Upper lobe of left lung (tissue), 6 donors: Measurements from ENCODE around the gene PTH2R. TPM values are rescaled to one million over a fixed set of nuclear protein-coding genes. Genes with fewer than 3 reads are reported as not detected.
A peak's percentile ranks its signal among the peaks of the same experiment; 100 is the strongest.

Experiments used
- ATAC-seq, 2 donors: fragments of 200-7000 bp; cut with Tn5 transposase; one replicate each; pipeline ENCODE4 v1.9.1; 2022; ENCODE audit warnings: mild to moderate bottlenecking in 2 of 2, moderate library complexity in 2 of 2; ENCODE audit not compliant: low FRiP score in 2 of 2
- DNase-seq, 2 donors: peaks; one replicate each; pipeline ENCODE4 v3.0.0-alpha.2; 2019 to 2020
- H3K27ac ChIP-seq, 4 donors: fragments of 200-600 bp; sonication (generic); one replicate each; pipeline ENCODE4 v1.5.1; 2016 to 2019
- H3K27me3 ChIP-seq, 4 donors: fragments of 200-600 bp; sonication (generic); one replicate each; pipeline ENCODE4 v1.5.1; 2017 to 2019
- H3K36me3 ChIP-seq, 4 donors: fragments of 200-600 bp; sonication (generic); one replicate each; pipeline ENCODE4 v1.5.1; 2016 to 2019
- H3K4me1 ChIP-seq, 4 donors: fragments of 200-600 bp; sonication (generic); one replicate each; pipeline ENCODE4 v1.5.1; 2018 to 2019
- H3K4me3 ChIP-seq, 4 donors: fragments of 200-600 bp; sonication (generic); one replicate each; pipeline ENCODE4 v1.5.1; 2017 to 2019; ENCODE audit warnings: mild to moderate bottlenecking in 2 of 4, moderate library complexity in 1 of 4
- H3K9me3 ChIP-seq, 4 donors: fragments of 200-600 bp; sonication (generic); one replicate each; pipeline ENCODE4 v1.5.1; 2018 to 2019
- CTCF ChIP-seq, 6 experiments: fragments of 450-650 bp in 4 of 6; fragments of 200-600 bp in 2 of 6; sonication (generic) in 2 of 6; IDR thresholded peaks; one replicate each; pipeline ENCODE4 v1.5.1; 2016 to 2019; ENCODE audit warnings: antibody characterized with exemption in 6 of 6
- EP300 ChIP-seq, 4 donors: sonication (generic); formaldehyde crosslinking; IDR thresholded peaks; one replicate each; pipeline ENCODE4 v1.5.1; 2017; ENCODE audit warnings: antibody characterized with exemption in 4 of 4, control low read depth in 2 of 4
- POLR2A ChIP-seq, 4 donors: fragments of 450-650 bp; IDR thresholded peaks; one replicate each; pipeline ENCODE4 v1.5.1; 2016 to 2017; ENCODE audit warnings: antibody characterized with exemption in 4 of 4, mild to moderate bottlenecking in 2 of 4
- POLR2AphosphoS5 ChIP-seq, 2 donors: sonication (generic); formaldehyde crosslinking; IDR thresholded peaks; one replicate each; pipeline ENCODE4 v1.5.1; 2017; ENCODE audit warnings: antibody characterized with exemption in 2 of 2
- WGBS, 2 donors: methylation state at CpG; one replicate each; pipeline ENCODE4 v1.1.5; 2017 to 2018; 5-methylcytosine and 5-hydroxymethylcytosine counted together
- total RNA-seq, 6 donors: library from RNA; depleted of rRNA in 4 of 6; stranded (reverse); fragments of >200 nt in 4 of 6; gene quantifications; one replicate each; pipeline versions ENCODE4 v1.1.0 to v1.2.1, GENCODE V29; 2016 to 2021
- donor health status: DM: no; HTN: no; CAD: no; lungs with moderate emphysema.
- donor health status: DM: no; HTN: yes; CAD: no; lungs with severe emphysema.

The PTH2R gene
- 1 to 10 TPM in 1 of 6 donors, under 1 TPM in 3, not detected in 2; 0.30 to 2.1 (median 0.40) TPM for total RNA-seq

GRCh38 chr2:208406474-208407451 lies at the start of gene PTH2R:
PTH2R (plus strand) TSS chr2:208406792; CDS start chr2:208407044, 252 bp downstream.
- WGBS, 2 donors: 15 to 18% methylated on average over 14 to 40 of the region's 82 CpGs
- Histone ChIP-seq H3K9me3 (no peaks in the 10 kb centered on the region), H3K4me1 (peaks cover 2 to 12% (median 10%) of the 10 kb centered on the region in 4 donors), H3K36me3 (no peaks in the 10 kb centered on the region), H3K27me3 (peaks cover 0 to 14% (median 9%) of the 10 kb centered on the region in 4 donors), H3K27ac (no peak within 1 kb of the TSS), H3K4me3 (peak within 1 kb of the TSS in 2 of 4 donors; percentile 27 to 31)
- peak; percentile 53 to 87 for ATAC-seq
- DNase-seq: peak in 1 of 2 donors; percentile 87
- no peak for TF ChIP-seq EP300 (IDR thresholded peaks at IDR 0.05)
- TF ChIP-seq POLR2AphosphoS5 (IDR thresholded peaks at IDR 0.05): no peak
- no peak for TF ChIP-seq POLR2A (IDR thresholded peaks at IDR 0.05)
- TF ChIP-seq CTCF (IDR thresholded peaks at IDR 0.05): no peak

DNA sequence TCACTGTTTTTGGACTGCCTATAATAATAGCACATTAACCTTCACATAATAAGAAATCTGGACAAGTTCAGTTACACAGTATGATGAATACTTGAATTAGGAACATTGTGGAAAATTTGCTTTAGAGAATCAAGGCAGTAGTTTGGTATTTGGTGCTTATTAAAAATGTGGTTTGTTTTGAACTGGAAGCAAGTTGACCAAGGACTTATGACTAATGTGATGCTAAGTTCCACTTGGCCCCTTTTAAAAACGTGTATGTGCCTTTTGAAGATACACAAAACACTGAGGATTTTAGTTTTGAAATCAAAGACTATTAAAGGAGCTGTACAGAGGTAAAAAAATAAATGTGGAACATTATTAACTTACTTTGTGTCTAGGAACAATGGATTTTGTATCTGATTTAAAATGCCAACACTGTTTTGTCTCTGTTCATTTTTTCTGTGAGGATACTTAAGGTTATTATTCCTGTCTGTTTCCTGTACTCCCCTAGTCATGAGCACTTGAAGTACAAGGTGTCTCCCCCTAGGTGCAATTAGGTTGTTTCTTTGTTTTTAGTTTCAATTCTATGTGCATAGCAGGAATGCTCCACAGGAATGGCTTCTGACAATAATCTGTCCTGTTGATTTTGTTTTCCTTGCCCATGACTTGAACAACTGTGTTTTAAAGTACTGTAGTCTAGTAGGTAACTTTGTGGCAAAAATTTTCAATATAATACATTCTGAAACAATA lies 49.6 kb upstream of the PTH2R start:
- Histone ChIP-seq H3K9me3 (no peaks in the 10 kb centered on the region), H3K4me3 (no peak overlapping the region), H3K36me3 (peaks cover 16 to 44% (median 26%) of the 10 kb centered on the region in 4 donors), H3K4me1 (peaks cover 0 to 4% (median 0%) of the 10 kb centered on the region in 4 donors), H3K27me3 (no peaks in the 10 kb centered on the region), H3K27ac (no peak overlapping the region)
- ATAC-seq (no peak), DNase-seq (no peak)
- no peak for TF ChIP-seq EP300 (IDR thresholded peaks at IDR 0.05)
- no peak for TF ChIP-seq POLR2AphosphoS5 (IDR thresholded peaks at IDR 0.05)
- no peak for TF ChIP-seq POLR2A (IDR thresholded peaks at IDR 0.05)
- TF ChIP-seq CTCF (IDR thresholded peaks at IDR 0.05): no peak
- 12 to 25% methylated on average over 1 of the region's 1 CpG for WGBS, 2 donors

DNA sequence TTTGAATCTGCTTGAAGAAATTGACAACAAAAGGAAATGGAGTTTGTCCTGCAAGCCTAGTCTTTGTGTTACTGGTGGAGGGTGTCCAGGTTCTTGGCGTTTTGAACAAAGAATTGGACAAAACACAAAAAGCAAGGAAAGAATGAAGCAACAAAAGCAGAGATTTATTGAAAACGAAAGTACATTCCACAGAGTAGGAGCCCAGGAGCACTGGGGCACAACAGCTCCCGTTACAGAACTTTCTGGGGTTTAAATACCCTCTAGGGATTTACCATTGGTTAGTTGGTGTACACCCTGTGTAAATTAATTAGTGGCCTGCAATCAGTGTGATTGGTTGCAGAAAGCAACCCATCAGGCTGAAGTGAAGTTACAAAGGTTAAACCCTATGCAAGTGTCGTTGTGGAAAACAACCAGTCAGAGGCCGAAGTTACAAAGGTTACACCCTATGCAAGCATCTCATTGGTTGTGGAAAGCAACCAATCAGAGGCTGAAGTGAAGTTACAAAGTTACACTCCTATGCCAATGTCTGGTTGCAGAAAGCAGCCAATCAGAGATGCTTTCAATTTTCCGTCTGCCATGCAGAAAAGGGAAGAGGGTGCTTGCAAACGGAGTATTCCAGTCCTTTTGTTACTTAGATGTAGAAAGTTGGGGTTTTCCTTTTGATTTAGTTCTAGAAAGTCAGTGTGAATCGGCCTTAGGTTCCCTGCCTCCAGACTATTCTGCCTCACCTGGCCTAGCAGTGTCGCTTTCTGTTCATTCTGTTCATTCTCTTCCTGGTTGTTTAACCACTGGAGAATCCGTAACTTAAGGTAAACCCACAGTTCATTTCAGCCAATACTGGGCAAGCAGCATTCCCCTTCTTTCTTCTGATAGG lies 47.6 kb upstream of the PTH2R start:
- Histone ChIP-seq H3K4me3 (peak overlapping the region in 2 of 4 donors; percentile 15 to 27), H3K27ac (no peak overlapping the region), H3K36me3 (peaks cover under 1 to 24% (median 12%) of the 10 kb centered on the region in 4 donors), H3K27me3 (no peaks in the 10 kb centered on the region), H3K9me3 (no peaks in the 10 kb centered on the region), H3K4me1 (peaks cover 0 to 4% (median 0%) of the 10 kb centered on the region in 4 donors)
- 84 to 87% methylated on average over 10 of the region's 10 CpGs for WGBS, 2 donors
- DNase-seq (no peak), ATAC-seq (peak in 1 of 2 donors; percentile 15)
- TF ChIP-seq CTCF (IDR thresholded peaks at IDR 0.05): no peak
- TF ChIP-seq EP300 (IDR thresholded peaks at IDR 0.05): no peak
- no peak for TF ChIP-seq POLR2A (IDR thresholded peaks at IDR 0.05)
- TF ChIP-seq POLR2AphosphoS5 (IDR thresholded peaks at IDR 0.05): no peak

DNA sequence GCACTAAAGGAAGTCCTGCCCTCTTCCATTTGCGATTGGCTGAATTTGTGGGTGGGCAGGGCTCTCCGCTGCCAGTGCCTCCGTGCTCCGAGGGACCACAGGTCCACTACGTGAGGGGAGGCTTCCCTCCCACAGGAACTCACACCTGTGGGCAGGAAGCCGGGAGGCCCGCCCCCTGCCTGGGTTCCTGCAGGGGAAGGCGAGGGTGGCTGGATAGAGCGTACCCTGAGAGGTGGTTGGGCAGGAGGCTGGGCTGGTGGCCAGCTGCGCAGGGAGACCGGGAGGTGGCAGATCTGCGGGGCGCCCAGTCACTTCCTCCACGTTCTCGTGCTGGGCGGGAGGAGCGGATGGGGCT lies 47.0 kb upstream of the PTH2R start:
- Histone ChIP-seq H3K9me3 (no peaks in the 10 kb centered on the region), H3K27ac (peak overlapping the region in 1 of 4 donors; percentile 32), H3K4me1 (peaks cover 0 to 4% (median 0%) of the 10 kb centered on the region in 4 donors), H3K27me3 (no peaks in the 10 kb centered on the region), H3K36me3 (peaks cover 0 to 18% (median 8%) of the 10 kb centered on the region in 4 donors), H3K4me3 (peak overlapping the region in 2 of 4 donors; percentile 15 to 27)
- 78 to 85% methylated on average over 16 to 17 of the region's 17 CpGs for WGBS, 2 donors
- DNase-seq: peak; percentile 39 to 62
- TF ChIP-seq POLR2A (IDR thresholded peaks at IDR 0.05): no peak
- ATAC-seq: peak; percentile 69 to 76
